IPS-18c (cell line): ENCODE measurements around the gene ITGA7.
"Not testable (repeated sequence)": the region's sequence is repeated elsewhere in the genome, so short reads cannot be mapped to it uniquely, and the experiment has no call there.

Experiments
- H3K4me3 ChIP-seq: 2 replicates; pipeline ENCODE4 v1.7.0; 2013; ENCODE audit warnings: low read depth, mild to moderate bottlenecking, low read length, moderate library complexity; ENCODE audit not compliant: insufficient read depth
- H3K9me3 ChIP-seq: one replicate; pipeline ENCODE4 v1.6.1; 2013; ENCODE audit warnings: mild to moderate bottlenecking, low read length, moderate library complexity; ENCODE audit not compliant: control insufficient read depth, insufficient read depth

Gene ITGA7

DNA sequence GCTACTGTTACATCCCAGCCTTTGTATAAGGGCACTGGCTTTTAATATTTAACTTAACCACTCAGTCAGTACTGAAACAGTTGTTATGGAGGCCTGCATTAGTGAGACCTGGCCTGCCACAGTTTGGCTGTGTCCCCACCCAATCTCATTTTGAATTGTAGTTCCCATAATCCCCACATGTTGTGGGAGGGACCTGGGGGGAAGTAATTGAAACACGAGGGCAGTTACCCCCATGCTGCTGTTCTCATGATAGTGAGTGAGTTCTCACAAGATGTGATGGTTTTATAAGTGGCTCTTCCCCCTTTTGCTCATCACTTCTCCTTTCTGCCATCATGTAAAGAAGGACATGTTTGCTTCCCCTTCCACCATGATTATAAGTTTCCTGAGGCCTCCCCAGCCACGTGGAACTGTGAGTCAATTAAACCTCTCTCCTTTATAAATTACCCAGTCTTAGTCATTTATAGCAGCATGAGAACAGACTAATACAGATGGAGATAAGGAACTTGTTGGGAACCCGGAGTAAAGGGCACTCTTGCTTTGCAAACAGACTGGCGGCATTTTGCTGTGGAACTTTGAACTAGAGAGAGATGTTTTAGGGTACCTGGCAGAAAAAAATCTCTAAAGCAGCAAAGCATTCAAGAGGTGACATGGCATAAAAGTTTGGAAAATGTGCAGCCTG is 56.9 kb downstream of the ITGA7 start:
- H3K4me3 ChIP-seq, H3K9me3 ChIP-seq: not testable (repeated sequence)

DNA sequence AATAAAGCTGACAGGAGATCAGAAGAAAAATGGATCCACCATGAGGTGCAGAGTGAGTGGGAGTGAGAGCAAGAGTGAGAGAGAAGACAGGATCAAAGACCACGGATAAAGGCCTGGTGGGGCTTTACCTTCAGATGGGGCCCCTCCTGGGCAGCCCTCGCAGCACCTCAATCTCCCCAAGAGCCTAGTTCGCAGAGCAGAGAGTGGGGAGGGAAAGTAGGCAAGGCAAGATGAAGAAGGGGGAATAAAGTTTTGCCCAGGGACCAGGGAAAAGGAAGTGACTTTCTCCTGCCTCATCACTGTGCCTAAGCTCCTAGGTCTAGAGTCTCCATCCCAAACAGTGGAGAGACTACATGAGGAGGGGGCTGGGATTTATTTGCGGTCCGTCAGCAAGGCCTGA is 60.7 kb downstream of the ITGA7 start:
- peaks cover 6% of the 10 kb centered on the region for H3K9me3 ChIP-seq
- H3K4me3 ChIP-seq = peak overlapping the region; percentile 20; the same call in 1 of the 2 replicates

DNA sequence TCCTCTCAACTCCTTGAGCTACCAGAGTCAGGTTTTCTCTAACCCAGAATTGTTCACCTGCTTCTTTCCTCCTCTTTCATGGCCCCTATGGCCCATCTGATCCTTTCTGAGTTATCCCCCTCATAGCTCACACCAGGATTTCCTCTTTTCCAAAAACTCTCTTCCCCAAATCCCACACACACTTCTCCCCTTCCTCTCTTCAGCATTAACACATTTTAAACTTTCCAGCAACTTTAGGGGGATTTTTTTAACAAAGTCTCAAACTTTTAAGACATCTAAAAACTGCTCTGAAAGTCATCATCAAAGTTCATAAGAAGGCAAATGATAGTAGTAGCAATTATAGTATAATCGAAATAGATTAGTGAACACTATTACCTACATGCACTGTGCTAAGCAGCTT is 63.1 kb downstream of the ITGA7 start:
- peaks cover 2% of the 10 kb centered on the region for H3K9me3 ChIP-seq
- no peak overlapping the region for H3K4me3 ChIP-seq

DNA sequence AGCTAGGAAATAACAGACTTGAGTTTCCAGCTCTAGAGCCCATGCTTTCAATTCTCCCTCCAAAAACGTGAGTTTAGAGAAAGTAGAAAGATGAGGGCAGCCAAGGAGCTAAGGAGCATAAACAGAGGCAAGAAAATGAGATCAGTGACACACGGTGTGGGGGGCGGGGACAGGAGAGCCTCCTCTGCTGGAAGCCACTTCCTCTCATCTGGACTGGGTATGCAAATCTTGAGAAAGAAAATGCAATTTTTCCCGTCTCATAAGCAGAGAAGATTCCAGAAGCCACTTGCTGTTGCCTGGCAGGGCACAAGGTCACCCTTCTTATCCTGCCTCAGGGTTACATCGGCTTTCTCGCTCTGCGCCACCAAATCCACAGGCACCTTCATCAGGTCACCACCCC is 65.0 kb downstream of the ITGA7 start:
- H3K4me3 ChIP-seq = no peak overlapping the region
- H3K9me3 ChIP-seq = no peaks in the 10 kb centered on the region

GRCh38 chr12:55642267-55642666 is 65.4 kb downstream of the ITGA7 start:
- H3K4me3 ChIP-seq = no peak overlapping the region
- H3K9me3 ChIP-seq = no peaks in the 10 kb centered on the region

DNA sequence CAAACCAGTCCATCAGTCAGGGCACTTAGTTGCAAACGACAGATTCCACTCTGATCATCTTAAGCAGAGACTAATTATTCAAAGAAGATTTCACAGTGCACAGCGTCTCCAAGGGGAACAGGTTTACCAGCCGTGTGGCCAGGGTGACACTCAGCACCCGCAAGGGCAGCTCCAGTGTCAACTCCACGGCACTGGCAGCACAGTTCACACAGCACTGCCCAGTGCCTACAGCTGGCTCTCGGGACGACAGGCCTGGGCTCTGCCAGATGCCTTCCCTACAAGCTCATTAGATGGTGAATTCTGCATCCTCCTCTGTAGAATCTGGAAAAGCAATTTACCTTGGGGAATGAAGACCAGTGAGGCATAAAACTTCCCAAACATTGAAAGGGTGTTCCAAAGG is 66.1 kb downstream of the ITGA7 start:
- peaks cover 2% of the 10 kb centered on the region for H3K9me3 ChIP-seq
- H3K4me3 ChIP-seq = no peak overlapping the region

DNA sequence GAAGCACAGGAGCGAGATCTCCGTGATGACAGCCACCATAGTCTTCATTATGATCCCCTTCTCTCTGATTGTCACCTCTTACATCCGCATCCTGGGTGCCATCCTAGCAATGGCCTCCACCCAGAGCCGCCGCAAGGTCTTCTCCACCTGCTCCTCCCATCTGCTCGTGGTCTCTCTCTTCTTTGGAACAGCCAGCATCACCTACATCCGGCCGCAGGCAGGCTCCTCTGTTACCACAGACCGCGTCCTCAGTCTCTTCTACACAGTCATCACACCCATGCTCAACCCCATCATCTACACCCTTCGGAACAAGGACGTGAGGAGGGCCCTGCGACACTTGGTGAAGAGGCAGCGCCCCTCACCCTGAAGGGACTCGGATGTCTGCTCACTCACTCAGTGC is 70.2 kb downstream of the ITGA7 start:
- Histone ChIP-seq H3K4me3 (no peak overlapping the region), H3K9me3 (peaks cover 2% of the 10 kb centered on the region)

DNA sequence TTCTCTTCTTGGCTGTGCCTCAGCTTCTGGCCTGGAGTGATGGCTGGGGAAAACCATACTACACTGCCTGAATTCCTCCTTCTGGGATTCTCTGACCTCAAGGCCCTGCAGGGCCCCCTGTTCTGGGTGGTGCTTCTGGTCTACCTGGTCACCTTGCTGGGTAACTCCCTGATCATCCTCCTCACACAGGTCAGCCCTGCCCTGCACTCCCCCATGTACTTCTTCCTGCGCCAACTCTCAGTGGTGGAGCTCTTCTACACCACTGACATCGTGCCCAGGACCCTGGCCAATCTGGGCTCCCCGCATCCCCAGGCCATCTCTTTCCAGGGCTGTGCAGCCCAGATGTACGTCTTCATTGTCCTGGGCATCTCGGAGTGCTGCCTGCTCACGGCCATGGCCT is 70.9 kb downstream of the ITGA7 start, which contains the start of gene OR10P1:
TSS of gene OR10P1 (plus strand) at position 40 of the 400 bp plus-strand sequence. CDS start at position 40, 0 bp downstream.
- peaks cover 2% of the 10 kb centered on the region for H3K9me3 ChIP-seq

GRCh38 chr12:55636116-55636655 is 71.5 kb downstream of the ITGA7 start:
- Histone ChIP-seq H3K4me3 (no peak overlapping the region), H3K9me3 (peaks cover 2% of the 10 kb centered on the region)

More for the DNA sequence above, 70.9 kb downstream of the ITGA7 start, which contains the start of gene OR10P1:
- H3K4me3 ChIP-seq = no peak within 1 kb of the TSS
